Neural cell (in vitro differentiated cells): Measurements from ENCODE around the gene GALNT1. TPM values are rescaled to one million over a fixed set of nuclear protein-coding genes. Genes with fewer than 3 reads are reported as not detected.

Experiments
- H2AFZ ChIP-seq: fragments of 200-600, 300-800 bp; sonication (generic), shearing (Covaris generic); 2 replicates; pipeline ENCODE4 v1.6.0; 2014; ENCODE audit warnings: low read depth, mild to moderate bottlenecking, antibody characterized with exemption, low read length, moderate library complexity
- H3F3A ChIP-seq: fragments of 200-600 bp; shearing (Covaris generic); 2 replicates; pipeline ENCODE4 v1.6.1; 2016; ENCODE audit warnings: mild to moderate bottlenecking, moderate library complexity, mixed read lengths, antibody characterized with exemption, low read length; ENCODE audit not compliant: insufficient read depth, poor library complexity, severe bottlenecking
- H3K27ac ChIP-seq: fragments of 200-600, 300-800 bp; sonication (generic), shearing (Covaris generic); 2 replicates; pipeline ENCODE4 v1.5.1; 2014; ENCODE audit warnings: mild to moderate bottlenecking, low read length, moderate library complexity
- H3K27me3 ChIP-seq: fragments of 300-800, 200-600 bp; sonication (generic), shearing (Covaris generic); 2 replicates; pipeline ENCODE4 v1.6.0; 2014; ENCODE audit warnings: mild to moderate bottlenecking, low read depth, low read length, moderate library complexity; ENCODE audit not compliant: insufficient read depth
- H3K36me3 ChIP-seq: fragments of 300-800, 200-600 bp; sonication (generic), shearing (Covaris generic); 2 replicates; pipeline ENCODE4 v1.5.1; 2014; ENCODE audit warnings: mild to moderate bottlenecking, antibody characterized with exemption, low read length, moderate library complexity; ENCODE audit not compliant: insufficient read depth
- H3K4me2 ChIP-seq: fragments of 300-800, 200-600 bp; sonication (generic), shearing (Covaris generic); 2 replicates; pipeline ENCODE4 v1.6.0; 2014; ENCODE audit warnings: mild to moderate bottlenecking, low read length
- H3K4me3 ChIP-seq: fragments of 300-800, 200-600 bp; sonication (generic), shearing (Covaris generic); 2 replicates; pipeline ENCODE4 v1.5.1; 2014; ENCODE audit warnings: mild to moderate bottlenecking, low read length, moderate library complexity
- H3K79me2 ChIP-seq: fragments of 200-600 bp; shearing (Covaris generic); replicated peaks from 2 replicates; pipeline ENCODE4 v1.6.0; 2014; ENCODE audit warnings: mild to moderate bottlenecking, low read length, moderate library complexity; ENCODE audit not compliant: insufficient read depth
- H3K9ac ChIP-seq: fragments of 300-800, 200-600 bp; sonication (generic), shearing (Covaris generic); 2 replicates; pipeline ENCODE4 v1.6.1; 2016; ENCODE audit warnings: mild to moderate bottlenecking, low read length, mixed read lengths
- H3K9me2 ChIP-seq: fragments of 200-600 bp; shearing (Covaris generic); 2 replicates; pipeline ENCODE4 v1.6.1; 2016; ENCODE audit warnings: mild to moderate bottlenecking, low read length, mixed read lengths; ENCODE audit not compliant: insufficient read depth
- H3K9me3 ChIP-seq: fragments of 200-600, 300-800 bp; sonication (generic), shearing (Covaris generic); 2 replicates; pipeline ENCODE4 v1.6.1; 2016; ENCODE audit warnings: mild to moderate bottlenecking, mixed run types, low read length, moderate library complexity, mixed read lengths
- H4K20me1 ChIP-seq: fragments of 200-600 bp; shearing (Covaris generic); 2 replicates; pipeline ENCODE4 v1.6.1; 2016; ENCODE audit warnings: mild to moderate bottlenecking, mixed run types; ENCODE audit not compliant: insufficient read depth
- EP300 ChIP-seq: fragments of 450-650 bp; conservative IDR thresholded peaks from 2 replicates; pipeline ENCODE4 v1.6.1; 2014; ENCODE audit warnings: antibody characterized with exemption, mild to moderate bottlenecking, moderate library complexity; ENCODE audit not compliant: poor library complexity, severe bottlenecking
- EZH2 ChIP-seq: fragments of 200-600, 300-800 bp; shearing (Covaris generic), sonication (generic); IDR thresholded peaks from 2 replicates; pipeline ENCODE4 v1.6.1; 2014; ENCODE audit warnings: antibody characterized with exemption, low read length, borderline replicate concordance, mild to moderate bottlenecking; ENCODE audit not compliant: insufficient read depth, poor library complexity, severe bottlenecking
- MXI1 ChIP-seq: fragments of 450-650 bp; conservative IDR thresholded peaks from 2 replicates; pipeline ENCODE4 v1.6.1; 2014; ENCODE audit warnings: antibody characterized with exemption, mild to moderate bottlenecking; ENCODE audit not compliant: poor library complexity, severe bottlenecking
- POLR2AphosphoS5 ChIP-seq: IDR thresholded peaks from 2 replicates; pipeline ENCODE4 v1.6.1; 2012
- RAD21 ChIP-seq: fragments of 450-650 bp; conservative IDR thresholded peaks from 2 replicates; pipeline ENCODE4 v1.6.1; 2014; ENCODE audit warnings: antibody characterized with exemption, mild to moderate bottlenecking, moderate library complexity
- SMC3 ChIP-seq: fragments of 450-650 bp; conservative IDR thresholded peaks from 2 replicates; pipeline ENCODE4 v1.6.1; 2014; ENCODE audit warnings: antibody characterized with exemption, mild to moderate bottlenecking, moderate library complexity; ENCODE audit not compliant: poor library complexity
- TAF1 ChIP-seq: IDR thresholded peaks from 2 replicates; pipeline ENCODE4 v1.6.1; 2012; ENCODE audit warnings: low read depth
- polyA plus RNA-seq: library from polyadenylated mRNA; depleted of rRNA; stranded (reverse); fragments of >200 nt; gene quantifications from 2 replicates; pipeline ENCODE4 v1.2.3, GENCODE V29; 2014
- TF ChIP-seq, protein P1 (sequence below): fragments of 450-650 bp; IDR thresholded peaks from 2 replicates; pipeline ENCODE4 v1.5.1; 2014; ENCODE audit warnings: antibody characterized with exemption, mild to moderate bottlenecking, moderate library complexity; ENCODE audit not compliant: poor library complexity, severe bottlenecking
- TF ChIP-seq, protein P2 (sequence below): IDR thresholded peaks from 2 replicates; pipeline ENCODE4 v1.6.1; 2012; ENCODE audit warnings: borderline replicate concordance

Gene GALNT1
- polyA plus RNA-seq, 1 donor from 2014 or later = 103 TPM

DNA sequence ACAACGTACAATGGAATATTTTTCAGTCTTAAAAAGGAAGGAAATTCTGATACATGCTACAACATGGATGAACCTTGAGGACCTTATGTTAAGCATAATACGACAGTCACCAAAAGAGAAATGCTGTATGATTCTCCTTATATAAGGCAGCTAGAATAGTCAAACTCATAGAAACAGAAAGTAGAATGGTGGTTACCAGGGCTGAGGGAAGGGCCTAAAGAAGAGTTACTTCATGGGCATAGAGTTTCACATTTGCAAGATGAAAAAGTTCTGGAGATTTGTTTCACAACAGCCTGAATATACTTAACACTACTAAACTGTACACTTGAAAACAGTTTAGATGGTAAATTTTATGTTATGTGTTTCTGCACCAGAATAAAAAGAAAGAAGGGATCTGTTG, 113.3 kb downstream of the GALNT1 start:
- H3K9me2 ChIP-seq = no peaks in the 10 kb centered on the region
- H3K4me2 ChIP-seq = no peak overlapping the region
- no peaks in the 10 kb centered on the region for H3K9me3 ChIP-seq
- no peaks in the 10 kb centered on the region for H3K36me3 ChIP-seq
- TF ChIP-seq, protein P1, sequence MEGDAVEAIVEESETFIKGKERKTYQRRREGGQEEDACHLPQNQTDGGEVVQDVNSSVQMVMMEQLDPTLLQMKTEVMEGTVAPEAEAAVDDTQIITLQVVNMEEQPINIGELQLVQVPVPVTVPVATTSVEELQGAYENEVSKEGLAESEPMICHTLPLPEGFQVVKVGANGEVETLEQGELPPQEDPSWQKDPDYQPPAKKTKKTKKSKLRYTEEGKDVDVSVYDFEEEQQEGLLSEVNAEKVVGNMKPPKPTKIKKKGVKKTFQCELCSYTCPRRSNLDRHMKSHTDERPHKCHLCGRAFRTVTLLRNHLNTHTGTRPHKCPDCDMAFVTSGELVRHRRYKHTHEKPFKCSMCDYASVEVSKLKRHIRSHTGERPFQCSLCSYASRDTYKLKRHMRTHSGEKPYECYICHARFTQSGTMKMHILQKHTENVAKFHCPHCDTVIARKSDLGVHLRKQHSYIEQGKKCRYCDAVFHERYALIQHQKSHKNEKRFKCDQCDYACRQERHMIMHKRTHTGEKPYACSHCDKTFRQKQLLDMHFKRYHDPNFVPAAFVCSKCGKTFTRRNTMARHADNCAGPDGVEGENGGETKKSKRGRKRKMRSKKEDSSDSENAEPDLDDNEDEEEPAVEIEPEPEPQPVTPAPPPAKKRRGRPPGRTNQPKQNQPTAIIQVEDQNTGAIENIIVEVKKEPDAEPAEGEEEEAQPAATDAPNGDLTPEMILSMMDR = no peak
- TF ChIP-seq RAD21 (no peak), EP300 (no peak), SMC3 (no peak), TAF1 (no peak), POLR2AphosphoS5 (no peak), MXI1 (no peak), EZH2 (no peak)
- TF ChIP-seq, protein P2, sequence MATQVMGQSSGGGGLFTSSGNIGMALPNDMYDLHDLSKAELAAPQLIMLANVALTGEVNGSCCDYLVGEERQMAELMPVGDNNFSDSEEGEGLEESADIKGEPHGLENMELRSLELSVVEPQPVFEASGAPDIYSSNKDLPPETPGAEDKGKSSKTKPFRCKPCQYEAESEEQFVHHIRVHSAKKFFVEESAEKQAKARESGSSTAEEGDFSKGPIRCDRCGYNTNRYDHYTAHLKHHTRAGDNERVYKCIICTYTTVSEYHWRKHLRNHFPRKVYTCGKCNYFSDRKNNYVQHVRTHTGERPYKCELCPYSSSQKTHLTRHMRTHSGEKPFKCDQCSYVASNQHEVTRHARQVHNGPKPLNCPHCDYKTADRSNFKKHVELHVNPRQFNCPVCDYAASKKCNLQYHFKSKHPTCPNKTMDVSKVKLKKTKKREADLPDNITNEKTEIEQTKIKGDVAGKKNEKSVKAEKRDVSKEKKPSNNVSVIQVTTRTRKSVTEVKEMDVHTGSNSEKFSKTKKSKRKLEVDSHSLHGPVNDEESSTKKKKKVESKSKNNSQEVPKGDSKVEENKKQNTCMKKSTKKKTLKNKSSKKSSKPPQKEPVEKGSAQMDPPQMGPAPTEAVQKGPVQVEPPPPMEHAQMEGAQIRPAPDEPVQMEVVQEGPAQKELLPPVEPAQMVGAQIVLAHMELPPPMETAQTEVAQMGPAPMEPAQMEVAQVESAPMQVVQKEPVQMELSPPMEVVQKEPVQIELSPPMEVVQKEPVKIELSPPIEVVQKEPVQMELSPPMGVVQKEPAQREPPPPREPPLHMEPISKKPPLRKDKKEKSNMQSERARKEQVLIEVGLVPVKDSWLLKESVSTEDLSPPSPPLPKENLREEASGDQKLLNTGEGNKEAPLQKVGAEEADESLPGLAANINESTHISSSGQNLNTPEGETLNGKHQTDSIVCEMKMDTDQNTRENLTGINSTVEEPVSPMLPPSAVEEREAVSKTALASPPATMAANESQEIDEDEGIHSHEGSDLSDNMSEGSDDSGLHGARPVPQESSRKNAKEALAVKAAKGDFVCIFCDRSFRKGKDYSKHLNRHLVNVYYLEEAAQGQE = no peak
- H3F3A ChIP-seq = no peaks in the 10 kb centered on the region
- no peak overlapping the region for H3K9ac ChIP-seq
- no peaks in the 10 kb centered on the region for H3K79me2 ChIP-seq
- no peaks in the 10 kb centered on the region for H4K20me1 ChIP-seq
- H3K4me3 ChIP-seq = no peak overlapping the region
- no peaks in the 10 kb centered on the region for H3K27me3 ChIP-seq
- H2AFZ ChIP-seq = no peak overlapping the region
- H3K27ac ChIP-seq = no peak overlapping the region

DNA sequence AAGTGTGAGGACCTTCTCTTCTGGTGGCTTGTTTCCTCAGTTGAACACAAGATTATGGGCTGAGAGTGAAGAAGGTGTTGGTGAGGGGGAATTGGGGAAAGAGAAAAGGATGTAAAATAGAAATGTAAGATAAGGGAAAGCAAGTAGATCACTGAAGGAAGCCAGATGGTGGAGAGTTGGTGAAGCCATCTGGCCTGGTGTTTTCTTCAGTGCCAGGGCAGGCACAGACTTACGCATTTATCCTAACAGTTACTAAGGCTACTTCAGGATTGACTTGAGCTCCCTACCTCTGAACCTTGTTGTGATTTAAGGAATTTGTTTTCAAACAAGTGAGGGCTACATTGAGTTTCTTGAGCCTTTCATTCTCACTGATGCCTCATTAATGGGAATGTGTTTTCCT, 113.8 kb downstream of the GALNT1 start:
- Histone ChIP-seq H2AFZ (no peak overlapping the region), H3K9ac (no peak overlapping the region), H3K9me2 (no peaks in the 10 kb centered on the region), H3K27me3 (no peaks in the 10 kb centered on the region), H3K9me3 (no peaks in the 10 kb centered on the region), H3K4me3 (no peak overlapping the region), H3K4me2 (no peak overlapping the region), H3F3A (no peaks in the 10 kb centered on the region), H3K27ac (no peak overlapping the region), H3K36me3 (no peaks in the 10 kb centered on the region), H4K20me1 (no peaks in the 10 kb centered on the region), H3K79me2 (no peaks in the 10 kb centered on the region)
- TF ChIP-seq TAF1 = no peak
- no peak for TF ChIP-seq EZH2

DNA sequence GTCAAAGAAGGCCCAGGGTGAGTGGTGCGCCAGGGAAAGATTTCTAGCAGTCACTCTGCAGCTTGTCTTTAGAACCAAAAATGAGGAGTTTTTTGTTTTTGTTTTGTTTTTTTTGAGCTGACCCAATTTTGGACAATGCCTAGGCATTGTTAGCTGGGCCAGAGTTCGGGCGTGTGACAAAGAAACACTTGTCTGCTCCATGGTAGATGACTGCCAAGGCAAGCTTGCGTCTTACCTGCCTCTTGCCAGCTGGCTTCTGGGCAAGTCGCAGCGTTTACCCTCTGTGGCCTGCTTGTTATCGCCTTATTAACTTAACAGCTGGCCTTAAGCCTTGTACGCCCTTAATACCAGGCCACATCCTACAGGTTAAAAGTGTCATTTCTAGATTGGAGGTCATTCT, 114.3 kb downstream of the GALNT1 start:
- Histone ChIP-seq H3K27me3 (no peaks in the 10 kb centered on the region), H3K36me3 (no peaks in the 10 kb centered on the region), H3K4me2 (no peak overlapping the region), H3K9me2 (no peaks in the 10 kb centered on the region), H3K4me3 (no peak overlapping the region), H3F3A (no peaks in the 10 kb centered on the region), H3K79me2 (no peaks in the 10 kb centered on the region), H4K20me1 (no peaks in the 10 kb centered on the region), H2AFZ (no peak overlapping the region), H3K27ac (no peak overlapping the region), H3K9me3 (no peaks in the 10 kb centered on the region), H3K9ac (no peak overlapping the region)
- no peak for TF ChIP-seq TAF1
- no peak for TF ChIP-seq MXI1
